Mucosa of rectum (tissue), 2 donors: ENCODE measurements around the gene MRPL12.
"Not testable (repeated sequence)": the region's sequence is repeated elsewhere in the genome, so short reads cannot be mapped to it uniquely, and the experiment has no call there.

Experiments used
- H3K27ac ChIP-seq, 2 donors: one replicate each; pipeline ENCODE4 v1.7.0; 2013; ENCODE audit warnings: inconsistent platforms in 2 of 2, low read depth in 2 of 2, low read length in 2 of 2
- H3K27me3 ChIP-seq, 2 donors: one replicate each; pipeline ENCODE4 v1.7.0; 2013; ENCODE audit warnings: low read length in 2 of 2; ENCODE audit not compliant: control insufficient read depth in 2 of 2, insufficient read depth in 2 of 2
- H3K36me3 ChIP-seq, 2 donors: one replicate each; pipeline ENCODE4 v1.7.0; 2013; ENCODE audit warnings: low read length in 2 of 2; ENCODE audit not compliant: control insufficient read depth in 2 of 2, insufficient read depth in 2 of 2
- H3K4me1 ChIP-seq, 2 donors: one replicate each; pipeline ENCODE4 v1.7.0; 2013; ENCODE audit warnings: low read length in 2 of 2, mild to moderate bottlenecking in 1 of 2; ENCODE audit not compliant: control insufficient read depth in 2 of 2, insufficient read depth in 2 of 2
- H3K4me3 ChIP-seq, 2 donors: one replicate each; pipeline ENCODE4 v1.7.0; 2013; ENCODE audit warnings: low read length in 2 of 2
- H3K9ac ChIP-seq, 2 donors: one replicate each; pipeline ENCODE4 v1.7.0; 2013; ENCODE audit warnings: low read length in 2 of 2, low read depth in 1 of 2, mild to moderate bottlenecking in 1 of 2
- H3K9me3 ChIP-seq, 2 donors: one replicate each; pipeline ENCODE4 v1.7.0; 2013; ENCODE audit warnings: low read length in 2 of 2; ENCODE audit not compliant: control insufficient read depth in 2 of 2
- donor health status: healthy.
- donor health status: Normal muscosa, but diverticular disease.

MRPL12 gene

DNA sequence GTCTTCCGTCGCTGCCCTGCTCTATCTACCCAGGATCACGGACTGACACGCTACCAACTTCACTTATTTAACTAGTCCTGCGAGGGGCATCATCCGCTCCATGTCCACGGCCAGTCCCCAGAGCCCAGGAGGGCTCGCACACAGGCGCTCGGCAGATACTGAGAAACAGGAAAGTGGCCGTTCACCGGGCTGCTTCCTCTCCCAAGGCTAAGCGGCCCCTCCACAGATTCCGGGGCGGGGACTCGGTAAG lies 37.1 kb upstream of the MRPL12 start:
- H3K4me1 ChIP-seq, result peaks cover 10 to 12% of the 10 kb centered on the region in 2 donors
- H3K4me3 ChIP-seq, result peak overlapping the region; percentile 82 to 95
- peak overlapping the region; percentile 90 to 92 for H3K9ac ChIP-seq
- H3K36me3 ChIP-seq, result peaks cover 7 to 11% of the 10 kb centered on the region in 2 donors
- no peaks in the 10 kb centered on the region for H3K9me3 ChIP-seq
- H3K27me3 ChIP-seq, result no peaks in the 10 kb centered on the region
- peak overlapping the region; percentile 75 to 91 for H3K27ac ChIP-seq

DNA sequence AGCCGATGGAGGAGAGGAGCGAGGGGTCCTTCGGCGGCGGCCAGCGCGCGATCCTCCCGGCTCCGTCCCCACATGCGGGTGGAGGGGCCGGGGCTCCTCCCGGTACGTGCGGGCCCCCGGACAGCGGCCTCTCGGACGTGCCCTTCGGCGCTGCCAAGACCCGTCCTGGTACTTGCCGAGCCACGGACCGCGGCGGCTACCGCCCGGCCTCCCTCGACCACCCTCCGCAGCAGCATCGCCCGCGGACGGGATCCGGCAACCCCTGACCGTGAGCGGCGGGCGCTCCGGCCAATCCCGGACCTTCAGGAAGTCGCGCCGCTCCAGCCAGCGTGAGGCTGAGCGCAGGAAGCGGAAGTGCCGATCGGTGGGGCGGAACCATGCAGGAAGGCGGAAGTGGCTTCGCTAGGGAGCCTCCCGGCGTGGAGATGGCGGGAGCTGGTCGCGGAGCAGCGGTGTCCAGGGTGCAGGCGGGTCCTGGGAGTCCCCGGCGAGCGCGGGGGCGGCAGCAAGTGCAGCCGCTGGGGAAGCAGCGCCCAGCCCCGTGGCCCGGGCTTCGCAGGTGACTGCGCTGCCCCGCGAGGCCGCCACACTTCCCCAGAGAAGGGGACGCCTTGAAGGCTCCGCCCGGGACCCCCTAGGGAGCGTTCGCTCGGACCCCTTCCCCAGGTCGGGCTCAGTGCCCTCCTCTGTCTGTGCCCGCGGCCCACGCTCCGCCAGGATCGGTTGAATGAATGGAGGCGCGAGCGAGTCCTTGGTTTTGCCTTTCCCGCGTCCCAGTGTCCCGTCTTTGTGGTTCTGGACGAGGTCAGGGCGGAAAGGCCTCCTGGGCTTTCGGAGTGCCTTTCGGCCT lies 36.6 kb upstream of the MRPL12 start, which contains the start of the genes CCDC137 and OXLD1:
Gene CCDC137 (plus strand): TSS at position 396 of the 850 bp plus-strand sequence. CDS start 30 bp downstream, at position 426.
Gene OXLD1 (minus strand): TSS at position 264 of the 850 bp plus-strand sequence. CDS start 28 bp downstream, at position 236.
- Histone ChIP-seq H3K9ac (peak within 1 kb of the TSS; percentile 90 to 92), H3K4me3 (peak within 1 kb of the TSS; percentile 82 to 95), H3K9me3 (no peaks in the 10 kb centered on the region), H3K27me3 (no peaks in the 10 kb centered on the region), H3K36me3 (peaks cover 12 to 16% of the 10 kb centered on the region in 2 donors), H3K27ac (peak within 1 kb of the TSS; percentile 75 to 91), H3K4me1 (peaks cover 10 to 12% of the 10 kb centered on the region in 2 donors)

DNA sequence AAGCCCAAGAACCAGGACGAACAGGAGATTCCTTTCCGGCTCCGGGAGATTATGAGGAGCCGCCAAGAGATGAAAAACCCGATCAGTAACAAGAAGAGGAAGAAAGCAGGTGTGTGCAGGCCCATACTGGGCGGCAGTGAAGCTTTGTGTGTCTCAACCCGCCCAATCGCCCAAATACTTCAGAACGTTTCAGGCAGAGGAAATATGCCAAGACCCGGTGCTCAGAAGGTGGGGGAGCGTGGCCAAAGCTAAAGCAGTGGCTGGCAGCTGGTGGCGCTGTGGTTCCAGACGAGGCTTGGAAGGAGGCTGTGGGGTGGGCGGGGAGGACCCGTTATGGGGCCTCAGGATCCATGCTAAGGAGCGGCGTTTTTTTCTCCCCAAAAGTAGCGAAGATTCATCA lies 35.4 kb upstream of the MRPL12 start:
- Histone ChIP-seq H3K4me1 (peaks cover 10 to 12% of the 10 kb centered on the region in 2 donors), H3K4me3 (no peak overlapping the region), H3K9me3 (no peaks in the 10 kb centered on the region), H3K27me3 (no peaks in the 10 kb centered on the region), H3K36me3 (peaks cover 24 to 28% of the 10 kb centered on the region in 2 donors), H3K27ac (no peak overlapping the region), H3K9ac (no peak overlapping the region)

DNA sequence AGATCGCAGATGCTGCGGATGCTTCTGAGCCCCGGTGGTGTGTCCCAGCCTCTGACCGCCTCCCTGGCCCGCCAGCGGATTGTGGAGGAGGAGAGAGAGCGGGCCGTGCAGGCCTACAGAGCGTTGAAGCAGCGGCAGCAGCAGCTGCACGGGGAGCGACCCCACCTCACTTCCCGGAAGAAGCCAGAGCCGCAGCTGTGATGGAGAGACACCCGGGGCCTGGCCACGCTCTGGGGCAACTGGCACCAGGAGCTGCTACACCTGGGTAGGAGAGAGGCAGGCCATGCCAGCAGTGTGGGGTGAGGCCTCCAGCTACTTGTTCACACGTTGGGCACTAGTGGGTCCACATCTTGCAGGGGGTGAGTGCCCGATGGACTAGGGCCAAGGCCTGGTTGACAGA lies 30.7 kb upstream of the MRPL12 start:
- no peak overlapping the region for H3K27ac ChIP-seq
- H3K9ac ChIP-seq, result no peak overlapping the region
- peaks cover 23 to 35% of the 10 kb centered on the region in 2 donors for H3K36me3 ChIP-seq
- no peaks in the 10 kb centered on the region for H3K27me3 ChIP-seq
- peaks cover 0 to 2% of the 10 kb centered on the region in 2 donors for H3K4me1 ChIP-seq
- no peak overlapping the region for H3K4me3 ChIP-seq
- no peaks in the 10 kb centered on the region for H3K9me3 ChIP-seq

DNA sequence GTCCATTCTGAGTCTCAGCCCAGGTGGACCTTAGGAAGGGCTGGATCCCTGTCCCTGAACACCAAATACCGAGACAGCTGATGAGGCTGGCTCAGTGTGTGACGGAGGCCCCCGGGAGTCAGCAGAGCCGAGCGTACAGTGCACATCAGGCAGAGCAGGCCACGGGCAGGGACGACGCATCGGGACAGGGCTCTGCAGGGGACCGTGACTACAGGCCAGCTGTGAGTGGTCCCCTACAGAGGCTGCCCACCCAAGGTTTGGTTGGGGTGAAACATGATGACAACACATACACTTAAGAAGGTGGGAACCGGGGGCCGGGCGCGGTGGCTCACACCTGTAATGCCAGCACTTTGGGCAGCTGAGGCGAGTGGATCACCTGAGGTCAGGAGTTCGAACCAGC lies 30.2 kb upstream of the MRPL12 start:
- Histone ChIP-seq H3K4me1 (peaks cover 0 to 2% of the 10 kb centered on the region in 2 donors), H3K27me3 (no peaks in the 10 kb centered on the region), H3K9me3 (no peaks in the 10 kb centered on the region), H3K27ac (no peak overlapping the region), H3K36me3 (peaks cover 23 to 35% of the 10 kb centered on the region in 2 donors), H3K9ac (no peak overlapping the region), H3K4me3 (no peak overlapping the region)

DNA sequence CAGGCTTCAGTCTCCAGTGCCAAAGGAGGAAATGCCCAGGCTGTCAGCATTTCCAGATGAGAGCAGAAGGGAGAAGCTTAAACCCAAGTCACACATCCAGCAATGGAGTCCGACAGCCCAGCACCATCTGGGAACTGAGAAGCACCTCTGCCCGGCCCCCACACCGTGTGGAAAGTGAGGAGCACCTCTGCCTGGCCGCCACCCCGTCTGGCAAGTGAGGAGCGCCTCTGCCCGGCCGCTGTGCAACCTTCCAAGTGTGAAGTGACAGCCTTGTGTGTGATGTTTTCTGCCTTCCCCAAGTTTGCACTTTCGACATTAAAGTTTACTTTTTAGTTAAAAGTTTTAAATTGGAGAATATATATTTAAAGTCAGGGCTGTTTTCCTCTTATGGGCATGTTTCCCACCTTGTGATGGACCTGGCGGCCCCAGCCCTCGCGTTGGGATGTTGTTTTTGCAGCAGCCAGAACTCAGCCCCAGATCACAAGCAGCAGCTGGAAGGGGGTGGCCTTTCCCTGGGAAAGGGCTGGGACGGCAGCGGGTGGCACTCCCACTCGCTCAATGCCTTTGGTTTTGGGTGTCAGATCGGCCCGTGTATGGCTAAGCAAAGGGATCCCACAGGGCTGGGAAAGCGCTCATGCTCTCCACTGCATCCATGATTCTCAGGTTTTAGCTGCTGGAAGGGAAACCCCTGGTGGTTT lies 29.5 kb upstream of the MRPL12 start:
- Histone ChIP-seq H3K9ac (no peak overlapping the region), H3K9me3 (no peaks in the 10 kb centered on the region), H3K4me1 (no peaks in the 10 kb centered on the region), H3K36me3 (peaks cover 23 to 35% of the 10 kb centered on the region in 2 donors), H3K27me3 (no peaks in the 10 kb centered on the region), H3K27ac (no peak overlapping the region), H3K4me3 (no peak overlapping the region)

DNA sequence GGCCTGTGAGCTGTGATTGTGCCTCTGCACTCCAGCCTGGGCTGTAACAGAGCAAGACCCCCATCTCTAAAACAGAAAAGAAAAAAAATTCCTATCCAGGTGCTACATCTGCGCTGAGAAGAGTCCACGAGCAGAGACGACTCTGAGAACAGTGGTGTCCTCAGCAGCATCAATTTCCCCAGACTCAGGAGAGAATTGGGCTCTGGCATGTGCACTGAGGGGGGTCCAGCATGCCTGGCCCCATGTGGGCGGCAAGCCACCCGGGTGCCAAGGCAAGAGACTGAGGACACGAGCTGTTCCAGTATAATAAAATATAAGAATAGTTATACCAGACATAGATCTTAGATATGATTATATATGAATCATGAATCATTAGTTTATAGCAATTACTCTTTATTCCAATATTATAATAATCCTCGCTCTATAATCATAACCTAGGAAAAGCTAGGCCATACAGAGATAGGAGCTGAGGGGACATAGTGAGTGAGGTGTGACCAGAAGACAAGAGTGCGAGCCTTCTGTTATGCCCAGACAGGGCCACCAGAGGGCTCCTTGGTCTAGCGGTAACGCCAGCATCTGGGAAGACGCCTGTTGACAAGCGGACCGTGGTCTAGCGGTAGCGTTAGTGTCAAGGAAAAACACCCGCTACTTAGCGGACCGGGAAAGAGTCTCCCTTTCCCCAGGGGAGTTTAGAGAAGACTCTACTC lies 27.5 kb upstream of the MRPL12 start:
- H3K36me3 ChIP-seq, result peaks cover 23 to 25% of the 10 kb centered on the region in 2 donors
- not testable (repeated sequence) for H3K4me3 ChIP-seq, H3K9ac ChIP-seq, H3K9me3 ChIP-seq, H3K4me1 ChIP-seq, H3K27ac ChIP-seq, H3K27me3 ChIP-seq

DNA sequence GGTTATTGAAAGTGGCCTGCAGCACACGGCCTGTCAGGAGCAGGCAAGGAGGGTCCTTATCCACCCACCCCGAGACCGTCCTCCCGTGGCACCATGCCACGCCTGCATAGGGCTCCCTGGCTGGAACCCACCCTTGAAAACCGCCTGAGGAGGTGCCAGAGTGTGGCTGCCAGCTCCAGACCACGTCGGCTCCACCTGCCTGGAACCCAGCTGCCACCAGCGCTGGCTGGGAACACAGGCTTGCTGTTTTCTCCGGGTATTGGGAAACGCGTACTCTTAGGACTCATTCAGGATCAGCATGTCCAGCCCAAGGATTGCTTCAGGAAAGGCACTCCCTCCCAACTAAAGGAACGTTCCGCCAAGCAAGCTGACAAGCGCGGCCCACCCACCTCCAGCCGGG lies 26.3 kb upstream of the MRPL12 start:
- Histone ChIP-seq H3K27me3 (no peaks in the 10 kb centered on the region), H3K4me3 (no peak overlapping the region), H3K27ac (no peak overlapping the region), H3K9me3 (no peaks in the 10 kb centered on the region), H3K36me3 (peaks cover 16 to 17% of the 10 kb centered on the region in 2 donors), H3K9ac (no peak overlapping the region), H3K4me1 (no peaks in the 10 kb centered on the region)

DNA sequence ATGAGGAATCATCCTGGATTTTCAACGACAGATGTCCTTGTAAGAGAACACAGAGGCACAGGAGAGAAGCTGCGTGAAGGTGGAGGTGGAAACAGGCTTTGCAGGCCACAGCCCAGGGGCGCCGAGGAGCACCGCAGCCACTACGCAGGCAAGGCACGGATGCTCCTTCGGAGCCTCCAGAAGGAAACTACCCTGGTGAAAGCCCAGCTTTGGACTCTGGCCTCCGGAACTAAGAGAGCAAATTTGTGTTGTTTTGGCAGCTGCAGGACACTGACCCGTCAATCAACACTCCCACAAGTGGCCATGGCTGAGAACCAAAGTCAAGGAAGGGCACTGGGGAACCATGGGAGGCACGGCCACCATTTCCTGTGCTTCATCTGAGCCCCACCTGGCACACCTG lies 23.0 kb upstream of the MRPL12 start:
- no peak overlapping the region for H3K9ac ChIP-seq
- no peak overlapping the region for H3K4me3 ChIP-seq
- peaks cover 7 to 16% of the 10 kb centered on the region in 2 donors for H3K4me1 ChIP-seq
- H3K27ac ChIP-seq, result no peak overlapping the region
- no peaks in the 10 kb centered on the region for H3K27me3 ChIP-seq
- peaks cover 0 to 5% of the 10 kb centered on the region in 2 donors for H3K36me3 ChIP-seq
- H3K9me3 ChIP-seq, result no peaks in the 10 kb centered on the region

DNA sequence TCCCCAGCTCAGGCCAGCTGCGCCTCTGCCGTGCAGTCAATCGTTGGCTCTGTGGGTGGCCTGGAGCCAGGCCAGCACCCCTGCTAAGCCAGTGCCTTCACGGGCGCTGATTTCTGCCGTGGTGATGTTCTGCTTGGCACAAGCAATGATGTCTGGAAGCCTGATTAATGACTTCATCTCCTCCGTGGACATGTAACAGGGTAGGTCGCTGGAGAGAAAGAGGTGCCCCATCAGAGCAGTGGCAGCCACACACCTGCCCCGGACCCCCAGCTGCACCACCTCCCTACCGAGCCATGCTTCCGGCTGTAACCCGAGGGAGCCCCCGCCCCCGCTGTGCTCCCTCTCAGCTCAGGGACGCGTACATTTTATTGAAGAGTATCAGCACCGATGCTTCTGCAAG lies 21.5 kb upstream of the MRPL12 start:
- H3K9ac ChIP-seq, result no peak overlapping the region
- no peak overlapping the region for H3K4me3 ChIP-seq
- H3K27ac ChIP-seq, result no peak overlapping the region
- peaks cover 9 to 21% of the 10 kb centered on the region in 2 donors for H3K4me1 ChIP-seq
- no peaks in the 10 kb centered on the region for H3K27me3 ChIP-seq
- H3K36me3 ChIP-seq, result peaks cover 7 to 11% of the 10 kb centered on the region in 2 donors
- H3K9me3 ChIP-seq, result no peaks in the 10 kb centered on the region
